ENCODE measurements around the gene TNS3. TPM values are rescaled to one million over a fixed set of nuclear protein-coding genes. Genes with fewer than 3 reads are reported as not detected.
"Not testable (repeated sequence)": the region's sequence is repeated elsewhere in the genome, so short reads cannot be mapped to it uniquely, and the experiment has no call there.

The TNS3 gene
- total RNA-seq, 2 experiments from 2014 or later, result 0.12 to 0.19 TPM

- CTCF ChIA-PET, result interaction anchor here (0.8 to 3.0 kb wide), 9 partner anchors 10 to 553 kb away, joined by 3 to 19 read pairs (median 4); no protein-coding TSS in a partner anchor
- DNase-seq, result peak; percentile 50
- intact Hi-C loops (cut with micrococcal nuclease), result loop anchor here (1.0 to 10.0 kb wide), 3 partner anchors 156 to 669 kb away; no protein-coding TSS in a partner anchor
- Mint-ChIP-seq H3K4me3 (no peak overlapping the region), H3K4me1 (ENCODE audit: low read depth) (no peaks in the 10 kb centered on the region), H3K27ac (no peak overlapping the region), H3K9me3 (peaks cover 6% of the 10 kb centered on the region), H3K36me3 (ENCODE audit: low read depth) (no peaks in the 10 kb centered on the region), H3K27me3 (ENCODE audit: low read depth) (peaks cover 2% of the 10 kb centered on the region)
These were observed 315.7 kb downstream of the TNS3 start for GRCh38 chr7:47266131-47266706.

GRCh38 chr7:47265621-47266020, 316.3 kb downstream of the TNS3 start:
- CTCF ChIA-PET, result interaction anchor here (0.8 to 3.0 kb wide), 7 partner anchors 10 to 553 kb away, joined by 3 to 19 read pairs (median 5); no protein-coding TSS in a partner anchor
- no peaks in the 10 kb centered on the region for H3K4me1 Mint-ChIP-seq (ENCODE audit: low read depth)
- no peaks in the 10 kb centered on the region for H3K36me3 Mint-ChIP-seq (ENCODE audit: low read depth)
- peaks cover 2% of the 10 kb centered on the region for H3K27me3 Mint-ChIP-seq (ENCODE audit: low read depth)
- H3K4me3 Mint-ChIP-seq, result no peak overlapping the region
- intact Hi-C loops (cut with micrococcal nuclease), result loop anchor here (1.0 to 10.0 kb wide), 3 partner anchors 157 to 669 kb away; no protein-coding TSS in a partner anchor
- DNase-seq, result no peak
- no peak overlapping the region for H3K27ac Mint-ChIP-seq
- H3K9me3 Mint-ChIP-seq, result peaks cover 6% of the 10 kb centered on the region

GRCh38 chr7:47264021-47264651, 317.8 kb downstream of the TNS3 start:
- no peak overlapping the region for H3K4me3 Mint-ChIP-seq
- DNase-seq, result no peak
- H3K9me3 Mint-ChIP-seq, result peaks cover 6% of the 10 kb centered on the region
- no peak overlapping the region for H3K27ac Mint-ChIP-seq
- CTCF ChIA-PET, result interaction anchor here (0.6 to 1.2 kb wide), 3 partner anchors 10 to 556 kb away, joined by 4 read pairs; no protein-coding TSS in a partner anchor
- intact Hi-C loops (cut with micrococcal nuclease), result loop anchor here (10.0 kb wide), 1 partner anchor 671 kb away; no protein-coding TSS in a partner anchor
- H3K27me3 Mint-ChIP-seq (ENCODE audit: low read depth), result peaks cover 5% of the 10 kb centered on the region
- H3K36me3 Mint-ChIP-seq (ENCODE audit: low read depth), result no peaks in the 10 kb centered on the region
- H3K4me1 Mint-ChIP-seq (ENCODE audit: low read depth), result no peaks in the 10 kb centered on the region

- no peaks in the 10 kb centered on the region for H3K4me1 Mint-ChIP-seq (ENCODE audit: low read depth)
- H3K9me3 Mint-ChIP-seq, result peaks cover 2% of the 10 kb centered on the region
- H3K4me3 Mint-ChIP-seq, result no peak overlapping the region
- H3K27me3 Mint-ChIP-seq (ENCODE audit: low read depth), result peaks cover 7% of the 10 kb centered on the region
- no peaks in the 10 kb centered on the region for H3K36me3 Mint-ChIP-seq (ENCODE audit: low read depth)
- CTCF ChIA-PET, result no interaction called here
- H3K27ac Mint-ChIP-seq, result no peak overlapping the region
- intact Hi-C loops (cut with micrococcal nuclease), result loop anchor here (10.0 kb wide), 1 partner anchor 672 kb away; no protein-coding TSS in a partner anchor
- DNase-seq, result no peak
These were observed 319.0 kb downstream of the TNS3 start for GRCh38 chr7:47262881-47263280.

- H3K27ac Mint-ChIP-seq; DNase-seq; H3K4me3 Mint-ChIP-seq; H3K27me3 Mint-ChIP-seq (ENCODE audit: low read depth); H3K4me1 Mint-ChIP-seq (ENCODE audit: low read depth); CTCF ChIA-PET; H3K36me3 Mint-ChIP-seq (ENCODE audit: low read depth); H3K9me3 Mint-ChIP-seq: not testable (repeated sequence)
- intact Hi-C loops (cut with micrococcal nuclease), result loop anchor here (10.0 kb wide), 1 partner anchor 673 kb away; no protein-coding TSS in a partner anchor
These were observed 319.8 kb downstream of the TNS3 start for GRCh38 chr7:47262160-47262559.

GRCh38 chr7:47260270-47260669, 321.6 kb downstream of the TNS3 start:
- CTCF ChIA-PET, result no interaction called here
- intact Hi-C loops (cut with micrococcal nuclease), result loop anchor here (10.0 kb wide), 1 partner anchor 675 kb away; no protein-coding TSS in a partner anchor
- H3K27ac Mint-ChIP-seq, result no peak overlapping the region

GRCh38 chr7:47259682-47260081, 322.2 kb downstream of the TNS3 start:
- intact Hi-C loops (cut with micrococcal nuclease), result loop anchor here (10.0 kb wide), 2 partner anchors 165 to 675 kb away; no protein-coding TSS in a partner anchor
- Mint-ChIP-seq H3K36me3 (ENCODE audit: low read depth) (no peaks in the 10 kb centered on the region), H3K4me1 (ENCODE audit: low read depth) (peaks cover under 1% of the 10 kb centered on the region), H3K27me3 (ENCODE audit: low read depth) (peaks cover 16% of the 10 kb centered on the region), H3K27ac (no peak overlapping the region), H3K9me3 (no peaks in the 10 kb centered on the region), H3K4me3 (no peak overlapping the region)
- CTCF ChIA-PET, result no interaction called here
- DNase-seq, result no peak

More at GRCh38 chr7:47260270-47260669, 321.6 kb downstream of the TNS3 start:
- H3K9me3 Mint-ChIP-seq, result no peaks in the 10 kb centered on the region
- H3K36me3 Mint-ChIP-seq (ENCODE audit: low read depth), result no peaks in the 10 kb centered on the region
- H3K4me1 Mint-ChIP-seq (ENCODE audit: low read depth), result no peaks in the 10 kb centered on the region
- H3K27me3 Mint-ChIP-seq (ENCODE audit: low read depth), result peaks cover 16% of the 10 kb centered on the region
- no peak for DNase-seq
- H3K4me3 Mint-ChIP-seq, result no peak overlapping the region

DNA sequence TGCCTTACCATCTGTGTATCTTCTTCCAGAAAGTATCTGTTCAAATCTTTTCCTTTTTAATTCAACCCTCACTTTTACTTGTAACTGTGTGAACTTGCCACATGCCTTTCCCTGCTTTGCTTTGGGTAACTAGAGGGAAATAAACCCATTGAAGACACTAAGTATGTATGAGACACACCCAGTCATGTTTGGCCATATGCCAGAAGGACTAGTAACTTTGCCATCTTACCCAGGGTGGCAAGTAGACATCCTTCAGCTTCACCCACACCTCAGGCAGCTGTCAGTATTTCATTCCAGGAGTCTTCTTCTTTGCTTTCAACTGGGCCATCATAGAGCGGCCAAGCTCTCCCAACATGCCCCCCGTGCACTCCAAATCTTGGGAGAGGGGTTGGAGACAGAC, 323.1 kb downstream of the TNS3 start:
- no peaks in the 10 kb centered on the region for H3K9me3 Mint-ChIP-seq
- no peaks in the 10 kb centered on the region for H3K36me3 Mint-ChIP-seq (ENCODE audit: low read depth)
- H3K4me1 Mint-ChIP-seq (ENCODE audit: low read depth), result peaks cover 3% of the 10 kb centered on the region
- intact Hi-C loops (cut with micrococcal nuclease), result loop anchor here (10.0 kb wide), 1 partner anchor 164 kb away; no protein-coding TSS in a partner anchor
- no peak overlapping the region for H3K27ac Mint-ChIP-seq
- CTCF ChIA-PET, result no interaction called here
- no peak for DNase-seq
- peaks cover 17% of the 10 kb centered on the region for H3K27me3 Mint-ChIP-seq (ENCODE audit: low read depth)
- no peak overlapping the region for H3K4me3 Mint-ChIP-seq

- H3K27ac Mint-ChIP-seq, result no peak overlapping the region
- peaks cover 4% of the 10 kb centered on the region for H3K4me1 Mint-ChIP-seq (ENCODE audit: low read depth)
- H3K36me3 Mint-ChIP-seq (ENCODE audit: low read depth), result no peaks in the 10 kb centered on the region
- no peak overlapping the region for H3K4me3 Mint-ChIP-seq
- CTCF ChIA-PET, result no interaction called here
- H3K9me3 Mint-ChIP-seq, result peaks cover 3% of the 10 kb centered on the region
- intact Hi-C loops (cut with micrococcal nuclease), result loop anchor here (10.0 kb wide), 1 partner anchor 161 kb away; no protein-coding TSS in a partner anchor
- DNase-seq, result no peak
- peaks cover 27% of the 10 kb centered on the region for H3K27me3 Mint-ChIP-seq (ENCODE audit: low read depth)
These were observed 325.9 kb downstream of the TNS3 start for GRCh38 chr7:47256016-47256415.

GRCh38 chr7:47255441-47255840, 326.5 kb downstream of the TNS3 start:
- Mint-ChIP-seq H3K9me3 (peaks cover 3% of the 10 kb centered on the region), H3K27ac (no peak overlapping the region), H3K4me1 (ENCODE audit: low read depth) (peaks cover 4% of the 10 kb centered on the region), H3K4me3 (no peak overlapping the region), H3K36me3 (ENCODE audit: low read depth) (no peaks in the 10 kb centered on the region), H3K27me3 (ENCODE audit: low read depth) (peaks cover 27% of the 10 kb centered on the region)
- CTCF ChIA-PET, result no interaction called here
- no peak for DNase-seq
- intact Hi-C loops (cut with micrococcal nuclease), result loop anchor here (2.0 to 10.0 kb wide), 2 partner anchors 161 to 1337 kb away; no protein-coding TSS in a partner anchor

GRCh38 chr7:47255007-47255406, 326.9 kb downstream of the TNS3 start:
- intact Hi-C loops (cut with micrococcal nuclease), result loop anchor here (2.0 to 10.0 kb wide), 2 partner anchors 160 to 1336 kb away; no protein-coding TSS in a partner anchor
- H3K36me3 Mint-ChIP-seq (ENCODE audit: low read depth), result no peaks in the 10 kb centered on the region
- H3K4me3 Mint-ChIP-seq, result no peak overlapping the region
- CTCF ChIA-PET, result no interaction called here
- DNase-seq, result no peak
- H3K9me3 Mint-ChIP-seq, result peaks cover 3% of the 10 kb centered on the region
- peaks cover 4% of the 10 kb centered on the region for H3K4me1 Mint-ChIP-seq (ENCODE audit: low read depth)
- peaks cover 24% of the 10 kb centered on the region for H3K27me3 Mint-ChIP-seq (ENCODE audit: low read depth)
- no peak overlapping the region for H3K27ac Mint-ChIP-seq
